HL-60 (cell line): ENCODE data around the gene ROCK1.

Experiments used
- POLR2AphosphoS5 ChIP-seq: IDR thresholded peaks from 2 replicates; pipeline ENCODE4 v1.6.1; 2012; ENCODE audit warnings: low read depth
- SPI1 ChIP-seq: IDR thresholded peaks from 2 replicates; pipeline ENCODE4 v1.6.1; 2012; ENCODE audit warnings: low read depth, mild to moderate bottlenecking, borderline replicate concordance
- TF ChIP-seq, protein P1 (sequence below): IDR thresholded peaks from one replicate; pipeline ENCODE4 v1.5.1; 2011; ENCODE audit warnings: low read length, control low read depth, inconsistent platforms; ENCODE audit not compliant: insufficient read depth

DNA sequence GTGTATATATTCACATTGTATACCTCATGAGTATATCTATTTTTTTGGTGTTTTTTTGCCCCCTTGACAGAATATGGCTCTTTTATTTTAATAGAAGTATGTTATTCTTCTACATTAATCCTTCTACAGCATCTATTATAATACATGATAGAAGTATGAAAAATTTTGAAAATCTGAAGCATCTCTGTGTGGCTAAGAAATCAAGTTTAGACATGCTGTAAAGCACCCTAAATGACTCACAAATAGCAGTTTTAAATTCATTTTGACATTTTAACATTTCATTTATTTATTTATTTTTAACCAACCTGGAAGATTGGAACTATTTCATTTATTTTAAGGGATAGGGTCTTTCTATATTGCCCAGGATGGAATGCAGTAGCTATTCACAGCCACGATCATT is 33.8 kb upstream of the ROCK1 start:
- TF ChIP-seq, protein P1, sequence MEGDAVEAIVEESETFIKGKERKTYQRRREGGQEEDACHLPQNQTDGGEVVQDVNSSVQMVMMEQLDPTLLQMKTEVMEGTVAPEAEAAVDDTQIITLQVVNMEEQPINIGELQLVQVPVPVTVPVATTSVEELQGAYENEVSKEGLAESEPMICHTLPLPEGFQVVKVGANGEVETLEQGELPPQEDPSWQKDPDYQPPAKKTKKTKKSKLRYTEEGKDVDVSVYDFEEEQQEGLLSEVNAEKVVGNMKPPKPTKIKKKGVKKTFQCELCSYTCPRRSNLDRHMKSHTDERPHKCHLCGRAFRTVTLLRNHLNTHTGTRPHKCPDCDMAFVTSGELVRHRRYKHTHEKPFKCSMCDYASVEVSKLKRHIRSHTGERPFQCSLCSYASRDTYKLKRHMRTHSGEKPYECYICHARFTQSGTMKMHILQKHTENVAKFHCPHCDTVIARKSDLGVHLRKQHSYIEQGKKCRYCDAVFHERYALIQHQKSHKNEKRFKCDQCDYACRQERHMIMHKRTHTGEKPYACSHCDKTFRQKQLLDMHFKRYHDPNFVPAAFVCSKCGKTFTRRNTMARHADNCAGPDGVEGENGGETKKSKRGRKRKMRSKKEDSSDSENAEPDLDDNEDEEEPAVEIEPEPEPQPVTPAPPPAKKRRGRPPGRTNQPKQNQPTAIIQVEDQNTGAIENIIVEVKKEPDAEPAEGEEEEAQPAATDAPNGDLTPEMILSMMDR, result no peak
- TF ChIP-seq SPI1, result no peak
- no peak for TF ChIP-seq POLR2AphosphoS5
